ENCODE measurements around the gene JMJD7.
A peak's percentile ranks its signal among the peaks of the same experiment; 100 is the strongest.

JMJD7 gene

DNA sequence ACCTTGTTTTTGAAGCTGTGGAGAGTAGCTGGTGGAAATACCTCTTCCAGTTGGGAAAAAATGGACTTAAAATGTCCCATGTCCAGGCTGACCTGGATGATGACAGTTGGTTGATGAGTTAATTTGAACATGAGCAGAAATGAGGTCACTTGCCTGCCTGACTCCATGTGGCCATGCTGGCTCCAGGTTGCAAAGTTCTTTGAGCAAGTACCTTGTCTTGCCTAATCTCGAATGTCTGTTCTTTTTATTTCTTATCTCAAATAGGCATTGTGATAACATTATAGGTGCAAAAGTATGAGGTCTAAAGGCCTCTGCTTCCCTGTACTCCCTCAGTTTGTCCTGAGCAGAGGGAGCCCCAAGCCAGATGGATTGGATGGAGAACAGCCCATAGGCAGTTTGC is 44.6 kb upstream of the JMJD7 start:
- DNase-seq (ENCODE audit: low read depth in 2 of 2), result no peak
- H3K4me3 ChIP-seq (replicated peaks in 1 of 2; ENCODE audit: low read depth in 2 of 2, low read length in 2 of 2), result no peak overlapping the region
- no peak for TF ChIP-seq CTCF (IDR thresholded peaks at IDR 0.05; ENCODE audit: low read depth, low read length)

- no peak for DNase-seq (ENCODE audit: low read depth in 2 of 2)
- no peak for TF ChIP-seq CTCF (IDR thresholded peaks at IDR 0.05; ENCODE audit: low read depth, low read length)
Observed at GRCh38 chr15:41788262-41788661, 39.6 kb upstream of the JMJD7 start.

DNA sequence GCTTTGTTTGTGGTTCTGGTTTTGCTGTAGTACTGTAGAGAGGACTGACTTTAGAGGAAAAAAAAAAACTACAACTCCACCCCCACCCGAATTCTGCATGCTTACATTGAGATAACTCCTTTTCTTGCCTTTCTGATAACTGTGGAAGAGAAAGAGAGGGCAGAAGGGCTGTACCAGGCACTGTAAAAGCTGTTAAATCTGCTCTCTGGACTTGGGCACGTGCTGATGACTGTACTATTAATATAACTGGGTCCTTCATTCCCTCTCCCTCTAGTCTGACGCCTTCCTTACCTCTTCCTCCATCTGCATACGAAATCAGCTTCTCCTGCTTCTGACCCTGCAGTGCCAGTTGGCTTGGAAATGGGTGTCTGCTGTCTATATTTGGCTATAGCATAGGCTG is 38.7 kb upstream of the JMJD7 start:
- DNase-seq (ENCODE audit: low read depth in 2 of 2), result no peak
- TF ChIP-seq CTCF (IDR thresholded peaks at IDR 0.05; ENCODE audit: low read depth, low read length), result no peak
- no peak overlapping the region for H3K4me3 ChIP-seq (replicated peaks in 1 of 2; ENCODE audit: low read depth in 2 of 2, low read length in 2 of 2)

More at GRCh38 chr15:41788262-41788661, 39.6 kb upstream of the JMJD7 start:
- no peak overlapping the region for H3K4me3 ChIP-seq (replicated peaks in 1 of 2; ENCODE audit: low read depth in 2 of 2, low read length in 2 of 2)

DNA sequence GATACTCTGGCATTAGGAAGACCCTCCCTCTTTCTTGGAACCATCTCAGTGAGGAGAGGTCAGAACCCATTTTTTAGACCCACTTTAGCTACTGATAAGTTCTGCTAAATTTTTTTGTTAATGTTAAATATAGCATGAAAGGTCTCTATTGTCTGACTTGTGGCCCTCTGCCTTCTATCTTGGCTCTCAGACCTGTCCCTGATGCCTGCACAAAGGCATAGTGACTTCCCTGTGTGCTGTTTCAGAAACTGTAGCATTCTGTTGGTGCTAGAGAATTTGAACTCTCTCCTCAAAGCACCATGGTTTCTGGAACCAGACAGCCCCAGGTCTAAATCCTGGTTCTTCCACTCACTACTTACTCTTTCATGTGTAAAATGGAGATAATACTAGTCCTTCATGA is 38.2 kb upstream of the JMJD7 start:
- no peak overlapping the region for H3K4me3 ChIP-seq (replicated peaks in 1 of 2; ENCODE audit: low read depth in 2 of 2, low read length in 2 of 2)
- no peak for TF ChIP-seq CTCF (IDR thresholded peaks at IDR 0.05; ENCODE audit: low read depth, low read length)
- DNase-seq (ENCODE audit: low read depth in 2 of 2), result no peak

DNA sequence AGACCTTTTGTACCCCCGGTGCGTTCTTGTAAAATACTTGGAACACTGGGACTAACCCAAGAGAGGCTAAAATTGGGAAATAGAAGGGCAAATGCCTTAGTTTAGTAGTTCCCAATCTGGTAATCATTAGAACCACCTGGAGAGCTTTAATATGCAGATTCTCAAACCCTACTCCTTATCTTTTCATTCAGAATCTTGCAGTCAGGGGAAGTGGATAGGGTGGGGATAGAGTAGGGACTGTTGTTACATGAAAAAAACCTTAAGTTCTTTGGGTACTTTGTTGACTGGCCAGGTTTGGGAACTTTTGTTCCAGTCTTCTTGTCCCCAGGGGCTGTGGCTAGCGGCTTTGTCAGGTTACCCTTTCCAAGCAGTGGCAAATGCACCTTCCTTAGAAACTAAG is 37.7 kb upstream of the JMJD7 start:
- H3K4me3 ChIP-seq (replicated peaks in 1 of 2; ENCODE audit: low read depth in 2 of 2, low read length in 2 of 2), result no peak overlapping the region
- no peak for DNase-seq (ENCODE audit: low read depth in 2 of 2)
- no peak for TF ChIP-seq CTCF (IDR thresholded peaks at IDR 0.05; ENCODE audit: low read depth, low read length)

DNA sequence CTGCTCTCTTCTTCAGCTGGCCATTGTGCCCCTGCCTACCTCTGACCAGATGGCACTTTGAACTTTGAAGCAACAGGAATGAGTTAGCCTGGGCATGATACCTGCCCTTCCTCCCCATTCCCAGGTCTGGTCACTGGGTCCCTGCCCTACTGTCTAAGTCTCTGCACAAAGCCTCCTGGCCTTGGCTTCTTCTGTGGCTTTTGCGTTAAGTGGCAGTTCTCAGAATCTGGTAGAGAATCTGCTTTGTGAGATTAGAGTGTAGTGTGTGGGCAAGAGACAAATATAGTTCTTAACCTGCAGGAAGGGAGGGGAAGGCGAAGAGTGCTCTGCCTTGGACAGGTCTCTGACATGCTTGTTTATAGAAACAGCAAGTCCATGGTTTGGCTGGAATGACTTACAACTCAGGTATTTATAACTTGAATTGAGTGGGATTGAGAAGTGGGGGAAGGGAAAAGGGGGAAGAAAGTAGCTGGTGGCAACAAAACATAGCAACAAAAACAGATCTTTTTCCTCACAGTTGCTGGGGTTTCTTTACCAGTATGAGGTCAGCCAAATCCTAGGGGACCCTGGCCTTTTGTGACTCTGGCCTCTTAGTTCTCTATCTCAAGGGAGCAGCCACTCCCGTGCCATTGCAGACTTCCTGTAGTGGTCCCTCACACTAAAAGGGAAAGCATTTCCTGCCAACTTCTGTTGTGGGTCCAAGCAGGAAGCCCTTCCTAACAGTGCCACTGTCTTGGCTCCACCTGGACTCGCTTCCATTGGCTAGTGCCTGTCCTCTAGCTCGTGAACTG is 36.9 kb upstream of the JMJD7 start:
- H3K4me3 ChIP-seq (replicated peaks in 1 of 2; ENCODE audit: low read depth in 2 of 2, low read length in 2 of 2), result no peak overlapping the region
- no peak for TF ChIP-seq CTCF (IDR thresholded peaks at IDR 0.05; ENCODE audit: low read depth, low read length)
- peak; percentile 78 to 82 for DNase-seq (ENCODE audit: low read depth in 2 of 2)

GRCh38 chr15:41791547-41791937 is 36.4 kb upstream of the JMJD7 start:
- no peak for DNase-seq (ENCODE audit: low read depth in 2 of 2)
- no peak for TF ChIP-seq CTCF (IDR thresholded peaks at IDR 0.05; ENCODE audit: low read depth, low read length)
- no peak overlapping the region for H3K4me3 ChIP-seq (replicated peaks in 1 of 2; ENCODE audit: low read depth in 2 of 2, low read length in 2 of 2)

Data from cardiac fibroblast (primary cell).